ENCODE data around the gene XRCC3.

Gene XRCC3

DNA sequence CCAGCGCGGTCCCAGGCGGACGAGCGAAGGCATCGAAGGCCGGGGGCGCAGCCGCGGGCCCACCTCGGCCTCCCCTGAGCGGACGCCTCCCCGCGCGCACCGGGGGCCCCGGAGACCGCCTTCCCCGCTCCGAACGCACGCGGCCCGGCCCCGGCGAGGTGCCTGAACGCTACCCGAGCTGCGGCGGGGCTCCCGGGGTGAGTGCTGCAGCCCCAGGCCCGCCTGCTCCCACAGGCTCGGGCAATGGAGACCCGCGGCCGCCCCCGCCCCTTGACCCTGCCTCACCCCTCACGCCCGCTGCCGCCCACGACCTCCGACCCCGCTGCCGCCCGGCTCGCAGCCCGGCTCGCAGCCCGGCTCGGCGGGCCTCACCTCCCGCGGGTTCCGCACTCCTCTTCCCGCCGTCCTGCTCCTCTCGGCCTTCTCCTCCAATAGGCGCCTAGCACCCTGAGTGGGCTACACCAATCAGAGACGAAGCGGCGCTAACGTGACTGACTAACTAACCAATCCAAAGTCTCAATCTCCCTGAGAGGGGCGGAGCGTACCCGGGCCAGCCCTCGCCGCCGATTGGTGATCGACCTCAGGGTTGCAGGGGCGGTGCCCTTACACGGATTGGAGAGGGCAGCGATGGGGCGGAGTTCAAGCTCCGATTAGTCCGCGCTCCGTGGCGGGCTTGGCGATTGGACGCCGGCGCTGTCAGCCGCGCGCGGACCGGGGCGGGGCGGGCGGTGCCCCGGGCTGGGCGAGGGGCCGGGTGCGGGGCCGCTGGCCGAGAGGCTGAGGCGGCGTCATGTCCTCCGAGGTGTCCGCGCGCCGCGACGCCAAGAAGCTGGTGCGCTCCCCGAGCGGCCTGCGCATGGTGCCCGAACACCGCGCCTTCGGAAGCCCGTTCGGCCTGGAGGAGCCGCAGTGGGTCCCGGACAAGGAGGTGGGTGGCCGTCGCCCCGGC, at the start of gene XRCC3, which contains the start of gene ZFYVE21:
TSS of gene XRCC3 (minus strand) at position 400 of the 949 bp plus-strand sequence. CDS start 4,364 bp downstream, outside the sequence.
TSS of gene ZFYVE21 (plus strand) at position 759 of the 949 bp plus-strand sequence. CDS start at position 791, 32 bp downstream.
- peak; percentile 100 for DNase-seq

GRCh38 chr14:103763730-103764488, 48.7 kb upstream of the XRCC3 start:
- DNase-seq: no peak

DNA sequence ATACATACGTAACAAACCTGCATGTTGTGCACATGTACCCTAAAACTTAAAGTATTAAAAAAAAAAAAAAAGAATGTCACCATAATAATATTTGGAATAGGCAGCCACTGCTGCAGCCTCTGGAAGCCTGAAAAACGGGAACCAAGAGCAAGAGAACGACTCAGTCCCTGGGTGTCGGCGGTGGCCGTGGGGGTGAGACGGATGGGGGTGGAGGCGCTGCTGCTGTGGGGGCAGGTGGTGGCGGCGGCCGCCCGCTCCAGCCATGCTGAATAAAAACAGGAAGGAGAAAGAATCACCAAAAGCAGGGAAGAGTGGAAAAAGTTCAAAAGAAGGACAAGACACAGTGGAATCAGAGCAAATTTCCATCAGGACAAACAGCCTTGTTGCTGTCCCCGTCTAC, 47.3 kb upstream of the XRCC3 start:
- DNase-seq: no peak

DNA sequence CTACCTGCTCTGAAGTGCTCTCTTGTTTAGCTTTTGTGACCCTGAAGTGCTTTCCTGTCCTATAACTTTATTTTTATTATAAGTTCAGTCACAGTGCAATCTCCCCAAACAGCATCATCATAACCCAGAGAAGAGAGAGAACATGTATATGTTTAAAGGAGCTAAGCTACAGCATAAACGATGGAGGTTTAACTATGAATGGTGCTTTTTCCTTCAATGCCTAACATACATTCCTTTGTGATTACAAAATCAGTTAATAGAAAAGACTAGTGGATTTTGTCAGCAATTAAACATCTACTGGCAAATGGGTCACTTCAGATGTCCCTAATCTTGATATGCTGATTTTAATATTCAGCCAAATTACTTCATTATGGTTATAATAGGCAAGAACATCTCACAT, 46.8 kb upstream of the XRCC3 start:
- DNase-seq: no peak

GRCh38 chr14:103758059-103758776, 43.0 kb upstream of the XRCC3 start:
- DNase-seq: no peak

DNA sequence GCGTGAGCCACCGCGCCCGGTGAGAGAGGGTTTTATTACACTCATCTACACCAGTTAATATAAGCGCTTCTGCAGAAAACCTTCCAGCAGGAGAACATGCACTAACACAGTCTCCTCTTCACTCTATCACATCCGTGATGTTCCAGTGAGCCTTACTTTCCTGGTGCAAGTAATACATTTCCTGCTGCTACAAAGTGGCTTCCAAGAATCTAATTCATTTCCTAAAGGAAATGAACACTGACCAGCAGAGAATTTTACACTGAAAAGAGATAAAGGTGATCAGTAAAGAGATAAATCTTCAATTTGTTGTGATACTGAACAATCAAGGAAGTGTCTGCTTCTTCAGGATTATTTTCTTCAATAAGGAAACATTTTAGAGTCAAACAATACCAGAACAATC, 39.8 kb upstream of the XRCC3 start:
- DNase-seq: no peak

GRCh38 chr14:103753774-103754173, 38.5 kb upstream of the XRCC3 start:
- DNase-seq: no peak

DNA sequence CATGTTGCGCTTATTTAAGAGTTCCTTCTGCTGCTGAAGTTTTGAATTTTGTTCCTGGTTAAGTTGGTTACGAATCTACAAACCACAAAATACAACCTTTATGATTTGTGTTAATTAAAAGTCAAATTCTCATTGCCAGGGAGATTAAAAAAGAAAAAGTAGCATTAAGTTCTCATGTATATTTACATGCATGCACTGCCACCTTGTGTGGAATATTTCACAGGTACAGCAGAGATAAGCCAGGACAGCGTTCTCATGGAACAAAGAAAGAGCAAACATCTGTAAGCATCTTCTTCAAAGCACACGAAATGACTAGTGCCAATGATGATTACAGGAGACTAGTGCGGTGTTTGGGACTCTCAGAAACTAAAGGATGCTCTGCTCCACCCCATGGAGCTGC, 34.6 kb upstream of the XRCC3 start:
- no peak for DNase-seq

DNA sequence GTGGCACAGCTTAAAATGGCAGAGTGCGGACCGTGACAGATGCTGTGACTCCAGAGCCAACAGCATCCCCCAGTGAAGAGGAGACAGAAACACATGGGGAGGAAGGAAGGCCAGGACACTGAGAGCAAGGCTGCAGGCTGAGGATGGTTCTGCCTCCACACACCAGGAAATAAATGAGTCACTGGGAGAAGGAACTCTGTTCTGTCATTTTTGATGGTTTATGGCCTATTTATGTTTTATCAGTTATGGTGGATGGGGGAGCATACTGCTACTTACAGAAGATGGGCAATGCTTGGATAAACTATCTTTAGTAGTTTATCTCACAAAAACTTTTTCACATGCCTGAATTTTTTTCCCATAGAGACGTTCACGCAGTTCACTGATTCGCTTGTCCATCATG, 34.2 kb upstream of the XRCC3 start:
- DNase-seq: peak in 1 of 2 experiments; percentile 33

DNA sequence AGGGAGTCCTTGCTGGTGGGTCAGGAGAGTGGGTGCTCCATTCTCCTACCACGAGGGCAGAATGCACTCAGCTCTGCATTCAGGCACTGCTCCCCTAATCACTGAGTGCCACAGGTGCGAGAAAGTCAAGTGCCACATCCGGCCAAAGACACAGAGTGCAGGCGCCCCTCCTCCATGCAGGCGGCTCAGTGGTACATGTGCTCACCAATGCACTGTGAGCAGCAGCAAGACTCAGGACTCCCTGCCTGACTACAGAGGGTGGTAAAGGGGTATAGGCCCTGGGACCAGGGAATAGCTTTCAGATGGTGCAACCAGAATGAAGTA, 33.2 kb upstream of the XRCC3 start:
- peak; percentile 21 to 42 for DNase-seq

- DNase-seq: no peak
Measured at GRCh38 chr14:103746701-103747100, 31.4 kb upstream of the XRCC3 start.

GRCh38 chr14:103745424-103745823, 30.2 kb upstream of the XRCC3 start:
- DNase-seq: no peak

DNA sequence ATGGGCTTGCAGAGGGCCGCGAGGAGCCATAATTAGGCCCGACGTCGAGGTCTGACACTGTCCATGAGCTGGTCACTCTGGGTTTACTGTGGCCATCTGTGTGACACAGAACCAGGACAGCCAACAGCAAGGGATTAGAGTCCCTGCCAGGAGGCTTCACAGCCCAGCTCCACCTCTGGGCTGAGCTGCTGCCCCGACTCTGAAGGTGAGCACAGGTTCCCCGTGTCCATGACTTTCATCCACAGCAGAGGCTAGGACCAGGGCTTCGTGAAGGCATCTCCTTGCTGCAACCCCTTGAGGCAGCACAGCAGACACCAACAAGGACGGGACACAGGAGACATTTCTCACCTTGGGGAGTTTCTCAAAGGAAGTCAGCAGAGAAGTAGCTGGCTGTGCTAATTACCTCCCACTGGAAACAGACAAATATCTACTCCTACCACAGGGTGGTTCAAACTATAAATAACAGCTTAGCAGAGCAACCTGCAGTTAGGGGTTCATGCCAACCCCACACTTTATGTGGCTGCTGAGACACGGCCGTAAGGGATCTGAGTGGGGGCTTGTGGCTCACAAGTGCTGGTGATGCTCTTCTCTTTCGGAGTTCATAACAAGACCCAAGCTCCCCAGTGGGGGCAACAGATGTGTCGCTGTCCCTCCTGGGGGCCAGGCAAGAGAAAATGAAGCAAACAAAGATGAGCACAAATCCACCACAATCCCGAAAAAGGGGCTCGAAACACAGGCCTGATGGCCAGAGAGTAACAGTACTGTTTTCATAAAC, 29.6 kb upstream of the XRCC3 start:
- no peak for DNase-seq

GRCh38 chr14:103743691-103744090, 28.4 kb upstream of the XRCC3 start:
- no peak for DNase-seq

DNA sequence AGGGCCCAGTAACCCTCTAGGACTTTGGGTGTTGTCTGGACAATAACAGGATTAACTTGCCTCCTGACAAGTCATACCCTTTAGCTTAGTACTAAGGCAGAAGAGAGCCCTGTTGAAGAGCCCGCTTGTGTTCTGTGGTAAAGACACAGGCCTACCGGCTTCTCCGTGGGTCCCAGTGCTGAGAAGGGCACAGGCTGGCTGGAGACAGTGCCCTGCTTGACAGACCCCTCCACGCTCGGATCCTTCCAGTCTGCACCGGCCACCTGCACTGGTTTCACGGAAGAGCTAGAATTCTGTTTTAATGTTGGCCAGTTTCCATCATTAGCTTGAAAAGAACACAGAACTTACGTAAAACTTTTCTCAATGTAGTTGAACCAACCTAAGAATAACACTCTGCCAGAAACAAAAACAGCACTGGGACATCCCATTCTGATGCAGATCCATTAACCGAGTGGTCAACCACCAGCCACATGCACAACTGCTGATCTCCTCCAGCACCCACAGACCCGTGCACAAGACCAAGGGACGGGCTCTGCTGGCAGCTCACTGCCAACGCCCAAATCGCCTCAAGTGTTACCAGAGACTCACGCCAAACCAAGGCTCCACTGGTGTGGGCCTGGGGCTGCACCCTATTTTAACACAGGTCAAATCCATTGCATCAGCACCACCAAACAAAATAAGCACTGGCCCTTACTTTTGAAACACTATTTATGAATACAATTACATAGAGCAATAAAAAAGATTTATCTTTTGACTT, 27.4 kb upstream of the XRCC3 start:
- no peak for DNase-seq

DNA sequence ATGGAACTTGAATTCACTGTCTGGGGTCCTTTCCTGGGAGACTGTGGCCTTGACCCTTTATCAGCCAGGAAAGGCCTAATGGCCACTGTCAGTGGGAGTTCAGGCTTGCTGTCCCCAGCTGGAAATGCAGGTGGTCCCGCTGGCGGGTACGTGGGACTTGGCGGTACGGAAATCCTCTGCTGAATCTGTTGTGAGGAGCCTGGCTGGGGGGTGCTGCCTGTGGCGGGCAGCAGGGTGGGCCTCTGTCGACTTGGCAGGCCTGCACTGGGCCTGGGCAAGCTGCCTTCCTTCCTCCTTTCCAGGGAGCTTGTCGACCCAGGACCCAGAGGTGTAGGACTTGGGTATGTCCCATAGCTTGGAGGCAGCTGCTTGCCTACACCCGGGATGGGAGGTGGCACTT, 26.6 kb upstream of the XRCC3 start:
- no peak for DNase-seq

DNA sequence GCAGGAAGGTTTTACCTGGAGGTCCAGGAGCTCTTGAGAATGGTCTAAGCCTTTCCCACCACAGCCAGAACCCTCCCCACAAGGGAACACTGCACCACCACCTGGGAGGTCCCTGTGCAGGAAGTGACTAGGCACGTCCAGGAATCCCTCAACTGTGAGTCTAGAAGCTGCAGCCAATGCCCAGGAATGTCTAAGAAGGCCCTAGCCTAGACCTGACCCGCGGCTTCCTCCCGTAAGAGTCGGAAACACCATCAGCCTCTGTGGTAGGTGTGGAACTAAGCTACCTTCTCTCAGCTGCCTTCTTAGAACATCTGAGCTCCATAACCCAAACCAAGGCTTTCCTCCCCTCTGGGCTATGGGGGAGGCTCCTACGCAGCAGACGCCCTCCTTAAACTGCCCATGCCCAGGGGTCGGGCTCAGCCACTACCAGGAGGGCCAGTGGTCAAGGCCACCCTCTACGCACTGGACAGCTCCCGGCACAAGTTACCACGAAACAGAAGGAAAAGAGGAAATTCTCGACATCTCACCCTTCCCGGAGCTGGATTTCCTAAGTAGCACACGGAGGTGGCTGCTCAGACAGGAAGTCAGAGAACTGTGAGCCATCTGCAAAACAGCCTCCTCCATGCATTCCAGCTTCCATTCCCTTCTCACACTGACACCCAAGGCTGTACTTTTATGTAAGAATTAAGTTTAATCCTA, 25.9 kb upstream of the XRCC3 start:
- DNase-seq: no peak

- DNase-seq: no peak
Measured at GRCh38 chr14:103739793-103740501, 24.7 kb upstream of the XRCC3 start.

GRCh38 chr14:103739466-103739792, 24.2 kb upstream of the XRCC3 start:
- no peak for DNase-seq

GRCh38 chr14:103738701-103739451, 23.6 kb upstream of the XRCC3 start:
- no peak for DNase-seq

Data from NCI-H524 (cell line).